Measurements from ENCODE around the gene R3HDML. TPM values are rescaled to one million over a fixed set of nuclear protein-coding genes. Genes with fewer than 3 reads are reported as not detected.

The R3HDML gene
- total and polyA plus RNA-seq, 7 experiments from 2014 or later, result not detected

DNA sequence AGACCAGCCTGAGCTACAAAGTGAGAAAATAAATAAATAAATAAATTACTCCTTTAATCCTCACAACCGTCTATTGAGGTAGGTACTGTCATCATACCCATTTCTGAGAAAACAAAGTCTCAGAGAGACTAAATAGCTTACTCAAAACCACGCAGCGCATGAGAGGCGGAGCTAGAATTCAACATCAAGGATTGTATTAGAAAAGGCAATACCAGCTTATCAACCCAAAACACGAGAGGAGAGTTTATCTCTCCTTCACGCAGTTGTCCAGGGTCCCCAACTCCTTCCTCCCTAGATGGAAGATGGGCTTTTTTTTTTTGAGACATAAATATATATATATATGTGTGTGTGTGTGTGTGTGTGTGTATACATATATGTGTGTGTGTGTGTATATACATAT is 30.9 kb downstream of the R3HDML start:
- no peak overlapping the region for H3K27ac Mint-ChIP-seq
- peaks cover 0 to 4% (median 0%) of the 10 kb centered on the region in 5 donors for H3K27me3 Mint-ChIP-seq
- intact Hi-C loops (cut with micrococcal nuclease), result no loop called here
- ChIA-PET POLR2A (no interaction called here), CTCF (no interaction called here)
- ATAC-seq (no peak), DNase-seq (no peak)
- Histone ChIP-seq H3K4me1 (ENCODE audit: control insufficient read depth in 2 of 2, insufficient read depth in 2 of 2, low read length in 2 of 2) (no peaks in the 10 kb centered on the region), H3K27ac (ENCODE audit: low read depth, low read length) (no peak overlapping the region), H3K4me3 (ENCODE audit: low read length) (no peak overlapping the region), H3K36me3 (ENCODE audit: control insufficient read depth in 2 of 3, insufficient read depth in 3 of 3, low read length in 3 of 3) (no peaks in the 10 kb centered on the region), H3K9me3 (ENCODE audit: control insufficient read depth in 2 of 3, low read length in 3 of 3) (no peaks in the 10 kb centered on the region), H3K27me3 (ENCODE audit: control insufficient read depth in 2 of 2, insufficient read depth in 2 of 2, low read length in 2 of 2) (no peaks in the 10 kb centered on the region)
- H3K4me1 Mint-ChIP-seq, result peaks cover 0 to 1% (median 0%) of the 10 kb centered on the region in 7 donors
- H3K36me3 Mint-ChIP-seq, result no peaks in the 10 kb centered on the region
- no peaks in the 10 kb centered on the region for H3K9me3 Mint-ChIP-seq
- no peak overlapping the region for H3K4me3 Mint-ChIP-seq

GRCh38 chr20:44370639-44371218 is 33.9 kb downstream of the R3HDML start:
- Mint-ChIP-seq H3K36me3 (no peaks in the 10 kb centered on the region), H3K4me1 (no peaks in the 10 kb centered on the region), H3K27me3 (peaks cover 0 to 8% (median 5%) of the 10 kb centered on the region in 5 donors), H3K4me3 (no peak overlapping the region), H3K27ac (no peak overlapping the region), H3K9me3 (peaks cover 0 to 3% (median 0%) of the 10 kb centered on the region in 11 donors)
- H3K4me3 ChIP-seq (ENCODE audit: low read length), result no peak overlapping the region
- no peak for DNase-seq
- no peaks in the 10 kb centered on the region for H3K4me1 ChIP-seq (ENCODE audit: control insufficient read depth in 2 of 2, insufficient read depth in 2 of 2, low read length in 2 of 2)
- POLR2A ChIA-PET, result no interaction called here
- ATAC-seq, result no peak
- intact Hi-C loops (cut with micrococcal nuclease), result no loop called here
- no peaks in the 10 kb centered on the region for H3K9me3 ChIP-seq (ENCODE audit: control insufficient read depth in 2 of 3, low read length in 3 of 3)
- no peaks in the 10 kb centered on the region for H3K27me3 ChIP-seq (ENCODE audit: control insufficient read depth in 2 of 2, insufficient read depth in 2 of 2, low read length in 2 of 2)
- CTCF ChIA-PET, result no interaction called here
- no peak overlapping the region for H3K27ac ChIP-seq (ENCODE audit: low read depth, low read length)
- no peaks in the 10 kb centered on the region for H3K36me3 ChIP-seq (ENCODE audit: control insufficient read depth in 2 of 3, insufficient read depth in 3 of 3, low read length in 3 of 3)

- peaks cover 0 to 5% (median 2%) of the 10 kb centered on the region in 7 donors for H3K4me1 Mint-ChIP-seq
- intact Hi-C loops (cut with micrococcal nuclease), result loop anchor here in 1 of 2 donors (10.0 kb wide), 2 partner anchors 142 to 302 kb away; partner anchors contain the start of gene SERINC3
- no peak for ATAC-seq
These were observed 45.8 kb downstream of the R3HDML start for GRCh38 chr20:44382641-44383040.

GRCh38 chr20:44384423-44385027 is 47.7 kb downstream of the R3HDML start:
- ATAC-seq (peak; percentile 80), DNase-seq (peak; percentile 48 to 83 (median 70))
- CTCF ChIA-PET, result interaction anchor here (0.6 to 7.4 kb wide), 12 partner anchors 11 to 583 kb away, joined by 3 to 64 read pairs (median 5); partner anchors contain the start of gene FITM2
- Histone ChIP-seq H3K4me3 (ENCODE audit: low read length) (no peak overlapping the region), H3K27ac (ENCODE audit: low read depth, low read length) (no peak overlapping the region), H3K27me3 (ENCODE audit: control insufficient read depth in 2 of 2, insufficient read depth in 2 of 2, low read length in 2 of 2) (no peaks in the 10 kb centered on the region), H3K4me1 (ENCODE audit: control insufficient read depth in 2 of 2, insufficient read depth in 2 of 2, low read length in 2 of 2) (no peaks in the 10 kb centered on the region), H3K9me3 (ENCODE audit: control insufficient read depth in 2 of 3, low read length in 3 of 3) (no peaks in the 10 kb centered on the region), H3K36me3 (ENCODE audit: control insufficient read depth in 2 of 3, insufficient read depth in 3 of 3, low read length in 3 of 3) (no peaks in the 10 kb centered on the region)
- Mint-ChIP-seq H3K36me3 (no peaks in the 10 kb centered on the region), H3K27ac (peak overlapping the region in 1 of 9 donors; percentile 6), H3K27me3 (peaks cover 8 to 29% (median 15%) of the 10 kb centered on the region in 5 donors), H3K4me3 (no peak overlapping the region), H3K9me3 (peaks cover 0 to 1% (median 0%) of the 10 kb centered on the region in 11 donors), H3K4me1 (peaks cover 4 to 16% (median 8%) of the 10 kb centered on the region in 7 donors)
- intact Hi-C loops (cut with micrococcal nuclease), result loop anchor here (1.0 to 10.0 kb wide), 8 partner anchors 72 to 483 kb away; partner anchors contain the start of genes FITM2 (in 1 of the 2), SERINC3 (in 1 of the 2) and TTPAL (in 1 of the 2)
- POLR2A ChIA-PET, result interaction anchor here (0.6 to 0.9 kb wide), 2 partner anchors 135 to 151 kb away, joined by 3 read pairs; no protein-coding TSS in a partner anchor

More at GRCh38 chr20:44382641-44383040, 45.8 kb downstream of the R3HDML start:
- Histone ChIP-seq H3K27ac (ENCODE audit: low read depth, low read length) (no peak overlapping the region), H3K36me3 (ENCODE audit: control insufficient read depth in 2 of 3, insufficient read depth in 3 of 3, low read length in 3 of 3) (no peaks in the 10 kb centered on the region), H3K4me3 (ENCODE audit: low read length) (no peak overlapping the region), H3K4me1 (ENCODE audit: control insufficient read depth in 2 of 2, insufficient read depth in 2 of 2, low read length in 2 of 2) (no peaks in the 10 kb centered on the region), H3K9me3 (ENCODE audit: control insufficient read depth in 2 of 3, low read length in 3 of 3) (no peaks in the 10 kb centered on the region), H3K27me3 (ENCODE audit: control insufficient read depth in 2 of 2, insufficient read depth in 2 of 2, low read length in 2 of 2) (no peaks in the 10 kb centered on the region)
- ChIA-PET POLR2A (no interaction called here), CTCF (interaction anchor here (0.7 to 7.4 kb wide), 9 partner anchors 9 to 479 kb away, joined by 3 to 64 read pairs (median 4); no protein-coding TSS in a partner anchor)
- Mint-ChIP-seq H3K9me3 (peaks cover 0 to 1% (median 0%) of the 10 kb centered on the region in 11 donors), H3K36me3 (no peaks in the 10 kb centered on the region), H3K4me3 (no peak overlapping the region), H3K27me3 (peaks cover 0 to 35% (median 8%) of the 10 kb centered on the region in 5 donors), H3K27ac (no peak overlapping the region)
- no peak for DNase-seq

DNA sequence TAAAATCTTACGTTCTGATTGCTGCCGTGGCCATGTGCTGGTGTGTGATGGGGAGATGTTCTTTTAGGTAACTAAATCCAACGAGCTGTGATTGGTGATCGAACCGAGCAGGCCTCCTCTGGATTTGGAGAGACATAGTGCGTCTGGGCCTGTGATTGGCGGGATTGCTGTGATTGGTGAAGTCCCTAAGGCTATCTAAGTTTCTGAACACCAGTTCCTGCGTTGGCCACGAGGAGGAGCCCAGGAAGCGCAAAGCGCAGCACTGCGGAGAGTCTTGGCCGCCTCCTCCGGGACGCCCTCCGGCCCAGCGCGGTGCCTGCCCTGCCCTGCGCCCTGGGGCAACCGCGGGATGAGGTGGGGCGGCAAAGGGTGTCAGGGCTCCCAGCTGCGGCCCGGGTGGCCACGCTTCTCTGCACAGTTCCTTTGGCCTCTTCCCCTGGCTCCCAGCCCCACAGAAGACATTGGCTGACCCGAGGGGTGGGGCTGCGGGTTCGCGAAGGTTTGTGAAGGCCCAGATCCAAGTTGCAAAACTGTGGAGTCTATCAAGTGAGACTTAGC is 51.7 kb downstream of the R3HDML start:
- H3K4me1 Mint-ChIP-seq, result peaks cover 4 to 16% (median 8%) of the 10 kb centered on the region in 7 donors
- H3K27ac Mint-ChIP-seq, result peak overlapping the region in 1 of 9 donors; percentile 41
- Histone ChIP-seq H3K36me3 (ENCODE audit: control insufficient read depth in 2 of 3, insufficient read depth in 3 of 3, low read length in 3 of 3) (no peaks in the 10 kb centered on the region), H3K4me3 (ENCODE audit: low read length) (no peak overlapping the region), H3K27me3 (ENCODE audit: control insufficient read depth in 2 of 2, insufficient read depth in 2 of 2, low read length in 2 of 2) (no peaks in the 10 kb centered on the region), H3K9me3 (ENCODE audit: control insufficient read depth in 2 of 3, low read length in 3 of 3) (no peaks in the 10 kb centered on the region), H3K27ac (ENCODE audit: low read depth, low read length) (no peak overlapping the region), H3K4me1 (ENCODE audit: control insufficient read depth in 2 of 2, insufficient read depth in 2 of 2, low read length in 2 of 2) (no peaks in the 10 kb centered on the region)
- ChIA-PET POLR2A (no interaction called here), CTCF (interaction anchor here (0.6 to 2.5 kb wide), 5 partner anchors 78 to 229 kb away, joined by 3 to 22 read pairs (median 5); partner anchors contain the start of gene FITM2)
- intact Hi-C loops (cut with micrococcal nuclease), result loop anchor here (1.0 to 10.0 kb wide), 10 partner anchors 72 to 479 kb away; partner anchors contain the start of genes FITM2 (in 1 of the 2), SERINC3 (in 1 of the 2) and TTPAL (in 1 of the 2)
- H3K4me3 Mint-ChIP-seq, result peak overlapping the region in 4 of 10 donors; percentile 14 to 69 (median 38)
- H3K9me3 Mint-ChIP-seq, result peaks cover 0 to 1% (median 0%) of the 10 kb centered on the region in 11 donors
- H3K27me3 Mint-ChIP-seq, result peaks cover 9 to 20% (median 10%) of the 10 kb centered on the region in 5 donors
- peak; percentile 30 to 70 (median 50) for DNase-seq
- ATAC-seq, result peak; percentile 91
- H3K36me3 Mint-ChIP-seq, result no peaks in the 10 kb centered on the region

GRCh38 chr20:44389871-44390270 is 53.0 kb downstream of the R3HDML start:
- DNase-seq, result no peak
- H3K9me3 Mint-ChIP-seq, result peaks cover 0 to 1% (median 0%) of the 10 kb centered on the region in 11 donors
- Histone ChIP-seq H3K4me3 (ENCODE audit: low read length) (no peak overlapping the region), H3K36me3 (ENCODE audit: control insufficient read depth in 2 of 3, insufficient read depth in 3 of 3, low read length in 3 of 3) (no peaks in the 10 kb centered on the region), H3K4me1 (ENCODE audit: control insufficient read depth in 2 of 2, insufficient read depth in 2 of 2, low read length in 2 of 2) (no peaks in the 10 kb centered on the region), H3K27me3 (ENCODE audit: control insufficient read depth in 2 of 2, insufficient read depth in 2 of 2, low read length in 2 of 2) (no peaks in the 10 kb centered on the region), H3K27ac (ENCODE audit: low read depth, low read length) (no peak overlapping the region), H3K9me3 (ENCODE audit: control insufficient read depth in 2 of 3, low read length in 3 of 3) (no peaks in the 10 kb centered on the region)
- ChIA-PET CTCF (interaction anchor here (0.6 to 2.5 kb wide), 8 partner anchors 172 to 534 kb away, joined by 3 to 22 read pairs (median 5); no protein-coding TSS in a partner anchor), POLR2A (no interaction called here)
- H3K27me3 Mint-ChIP-seq, result peaks cover 9 to 20% (median 10%) of the 10 kb centered on the region in 5 donors
- no peak for ATAC-seq
- no peak overlapping the region for H3K27ac Mint-ChIP-seq
- no peaks in the 10 kb centered on the region for H3K36me3 Mint-ChIP-seq
- H3K4me3 Mint-ChIP-seq, result no peak overlapping the region
- peaks cover 4 to 11% (median 6%) of the 10 kb centered on the region in 7 donors for H3K4me1 Mint-ChIP-seq
- intact Hi-C loops (cut with micrococcal nuclease), result loop anchor here (2.0 to 10.0 kb wide), 7 partner anchors 71 to 477 kb away; partner anchors contain the start of genes FITM2 (in 1 of the 2), SERINC3 (in 1 of the 2) and TTPAL (in 1 of the 2)
